OCI-LY7 (cell line): ENCODE data around the gene PACSIN2.

ENCODE experiments used
- EZH2phosphoT487 ChIP-seq: fragments of 200-600 bp; sonication (generic); IDR thresholded peaks from 2 replicates; pipeline ENCODE4 v1.6.1; 2018; ENCODE audit warnings: low read depth, borderline replicate concordance, mild to moderate bottlenecking, mixed run types, antibody characterized with exemption, low read length, moderate library complexity, mixed read lengths
- TF ChIP-seq, protein P1 (sequence below): fragments of 200-600 bp; sonication (generic); conservative IDR thresholded peaks from 2 replicates; pipeline ENCODE4 v1.5.1; 2014; ENCODE audit warnings: mild to moderate bottlenecking, antibody characterized with exemption, low read length, moderate library complexity, mixed read lengths

DNA sequence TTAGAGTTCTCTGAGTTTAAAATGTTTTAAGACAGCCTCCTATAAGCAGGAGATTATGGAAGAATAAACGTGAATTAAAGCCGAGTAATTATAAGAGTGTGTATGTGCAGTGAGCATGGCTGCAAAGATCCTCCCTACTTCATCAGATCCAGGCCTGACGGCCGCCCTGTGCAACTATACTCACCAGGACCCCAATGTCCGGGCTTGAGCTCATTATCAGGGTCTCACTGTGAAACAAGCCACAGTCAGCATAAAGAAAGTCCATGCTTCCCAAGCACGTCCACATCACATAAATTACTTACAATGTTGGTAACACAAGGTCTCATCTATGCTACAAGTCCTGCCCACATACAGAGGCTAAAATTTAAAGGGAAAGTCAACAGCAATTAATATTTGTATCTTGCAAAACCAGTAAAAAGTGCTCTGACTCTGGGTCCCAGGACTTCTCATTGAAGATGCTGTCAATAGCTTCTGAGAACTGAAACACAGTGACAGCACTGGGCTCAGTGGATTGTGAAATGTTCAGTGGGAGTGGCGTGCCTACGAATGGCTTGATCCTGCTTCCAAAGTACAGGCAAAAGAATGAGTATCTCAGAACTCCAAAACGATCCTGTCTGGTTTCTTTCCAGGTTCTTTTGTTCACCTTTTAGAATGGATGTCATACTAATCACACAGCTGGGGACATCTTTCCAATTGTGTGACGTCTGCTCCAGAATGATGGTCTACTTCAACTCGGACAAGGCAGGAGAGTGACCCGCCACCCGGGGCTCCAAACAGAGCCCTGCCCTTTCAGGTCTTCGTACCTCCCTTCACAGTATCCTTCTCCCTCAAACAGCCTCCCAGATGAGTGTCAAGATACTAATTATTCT, 85.7 kb downstream of the PACSIN2 start:
- TF ChIP-seq, protein P1, sequence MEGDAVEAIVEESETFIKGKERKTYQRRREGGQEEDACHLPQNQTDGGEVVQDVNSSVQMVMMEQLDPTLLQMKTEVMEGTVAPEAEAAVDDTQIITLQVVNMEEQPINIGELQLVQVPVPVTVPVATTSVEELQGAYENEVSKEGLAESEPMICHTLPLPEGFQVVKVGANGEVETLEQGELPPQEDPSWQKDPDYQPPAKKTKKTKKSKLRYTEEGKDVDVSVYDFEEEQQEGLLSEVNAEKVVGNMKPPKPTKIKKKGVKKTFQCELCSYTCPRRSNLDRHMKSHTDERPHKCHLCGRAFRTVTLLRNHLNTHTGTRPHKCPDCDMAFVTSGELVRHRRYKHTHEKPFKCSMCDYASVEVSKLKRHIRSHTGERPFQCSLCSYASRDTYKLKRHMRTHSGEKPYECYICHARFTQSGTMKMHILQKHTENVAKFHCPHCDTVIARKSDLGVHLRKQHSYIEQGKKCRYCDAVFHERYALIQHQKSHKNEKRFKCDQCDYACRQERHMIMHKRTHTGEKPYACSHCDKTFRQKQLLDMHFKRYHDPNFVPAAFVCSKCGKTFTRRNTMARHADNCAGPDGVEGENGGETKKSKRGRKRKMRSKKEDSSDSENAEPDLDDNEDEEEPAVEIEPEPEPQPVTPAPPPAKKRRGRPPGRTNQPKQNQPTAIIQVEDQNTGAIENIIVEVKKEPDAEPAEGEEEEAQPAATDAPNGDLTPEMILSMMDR: no peak
- no peak for TF ChIP-seq EZH2phosphoT487
